Measurements from ENCODE around the gene PTGFR.

Gene PTGFR

GRCh38 chr1:78586572-78586971 lies 95.8 kb downstream of the PTGFR start:
- TF ChIP-seq CTCF (IDR thresholded peaks at IDR 0.05; ENCODE audit: extremely low read depth, insufficient read depth, missing control alignments), result no peak
- in situ Hi-C loops (cut with MboI; ENCODE audit: low pct_unique_long_range_greater_than_20kb, low sequenced_read_pairs, unreplicated experiment), result no loop called here
- DNase-seq (ENCODE audit: low spot score), result no peak

- DNase-seq (ENCODE audit: low spot score), result no peak
These were observed 96.4 kb downstream of the PTGFR start for GRCh38 chr1:78587211-78587610.

More at GRCh38 chr1:78587211-78587610, 96.4 kb downstream of the PTGFR start:
- TF ChIP-seq CTCF (IDR thresholded peaks at IDR 0.05; ENCODE audit: extremely low read depth, insufficient read depth, missing control alignments), result no peak
- in situ Hi-C loops (cut with MboI; ENCODE audit: low pct_unique_long_range_greater_than_20kb, low sequenced_read_pairs, unreplicated experiment), result no loop called here

Measured in GM13977 (cell line).